K562 (cell line): ENCODE data around the gene LNPEP. TPM values are rescaled to one million over a fixed set of nuclear protein-coding genes. Genes with fewer than 3 reads are reported as not detected.

Experiments used
- ATAC-seq: fragments of 200-7000 bp; cut with Tn5 transposase; 3 replicates; pipeline ENCODE4 v1.9.1; 2020; ENCODE audit warnings: moderate library complexity
- BruUV-seq: library from RNA; stranded (reverse); fragments of 400-500 nt; replicated peaks from 2 replicates; lab custom pipeline; 2021; lab: Mats Ljungman, UMichigan
- CTCF ChIA-PET: fragments of 300-600 bp; formaldehyde crosslinking; extraction: SDS; loops from one replicate; lab custom pipeline; 2021; ENCODE audit warnings: low intra/inter-chr PET ratio; lab: Yijun Ruan, JAX
- POLR2A ChIA-PET: fragments of 300-600, 350-650 bp; sonication (Branson Sonifier 250); formaldehyde crosslinking; extraction: SDS; loops from one replicate; lab custom pipeline; 2021; ENCODE audit warnings: antibody characterized with exemption, inconsistent platforms; lab: Yijun Ruan, JAX
- DNase-seq, 4 experiments: peaks; one replicate each; pipeline versions ENCODE4 v3.0.0 to v3.0.0-alpha.2; 2011 to 2018; ENCODE audit warnings: low spot score in 3 of 4, mixed read lengths in 3 of 4; ENCODE audit errors: extremely low read depth in 1 of 4
- FAIRE-seq: peaks from 2 replicates; lab custom pipeline; 2011; peaks lifted over from hg19 to GRCh38; lab: Jason Lieb, UNC
- H2AFZ ChIP-seq: 2 replicates; pipeline ENCODE4 v1.6.0; 2011; ENCODE audit warnings: low read depth, low read length, control low read depth, inconsistent platforms
- H3K27ac ChIP-seq: fragments of 200-600 bp; 3 replicates; pipeline ENCODE4 v1.8.0; 2011; ENCODE audit warnings: low read depth, mild to moderate bottlenecking, control low read depth, inconsistent platforms, low read length, moderate library complexity, mixed read lengths; ENCODE audit errors: extremely low read depth
- H3K27me3 ChIP-seq, 2 experiments: fragments of 300-600 bp in 1 of 2; 2 replicates in 1 of 2; 3 replicates in 1 of 2; pipeline versions ENCODE4 v1.6.0 to v1.8.0; 2011; ENCODE audit warnings: inconsistent platforms in 2 of 2, low read length in 2 of 2, mild to moderate bottlenecking in 1 of 2, mixed read lengths in 1 of 2, moderate library complexity in 1 of 2; ENCODE audit not compliant: control insufficient read depth in 2 of 2, insufficient read depth in 2 of 2
- H3K36me3 ChIP-seq: fragments of 300-600 bp; 3 replicates; pipeline ENCODE4 v1.8.0; 2011; ENCODE audit warnings: mild to moderate bottlenecking, low read length, inconsistent platforms; ENCODE audit not compliant: control insufficient read depth, insufficient read depth
- H3K4me1 ChIP-seq, 2 experiments: fragments of 200-600 bp in 1 of 2; replicated peaks in 1 of 2; 2 replicates in 1 of 2; 3 replicates in 1 of 2; pipeline versions ENCODE4 v1.5.1 to v1.8.0; 2011; ENCODE audit warnings: inconsistent platforms in 2 of 2, low read length in 2 of 2, mild to moderate bottlenecking in 1 of 2, mixed read lengths in 1 of 2, moderate library complexity in 1 of 2; ENCODE audit not compliant: control insufficient read depth in 2 of 2, insufficient read depth in 2 of 2
- H3K4me2 ChIP-seq: 2 replicates; pipeline ENCODE4 v1.6.1; 2011; ENCODE audit warnings: low read length, control low read depth, inconsistent platforms, mixed read lengths; ENCODE audit not compliant: insufficient read depth
- H3K4me3 ChIP-seq: fragments of 200-600 bp; sonication (generic), shearing (Covaris generic); 2 replicates; pipeline ENCODE4 v1.5.1; 2016; ENCODE audit warnings: control low read depth, inconsistent platforms
- H3K79me2 ChIP-seq: fragments of 200-600 bp; 3 replicates; pipeline ENCODE4 v1.8.0; 2011; ENCODE audit warnings: low read length, inconsistent platforms; ENCODE audit not compliant: control insufficient read depth, insufficient read depth
- H3K9ac ChIP-seq, 2 experiments: 2 replicates each; pipeline versions ENCODE4 v1.6.0 to v1.6.1; 2011; ENCODE audit warnings: low read depth in 2 of 2, low read length in 2 of 2, control low read depth in 1 of 2, inconsistent platforms in 1 of 2, mild to moderate bottlenecking in 1 of 2, mixed read lengths in 1 of 2; ENCODE audit not compliant: insufficient read depth in 1 of 2
- H3K9me1 ChIP-seq: one replicate; pipeline ENCODE4 v1.6.0; 2011; ENCODE audit warnings: inconsistent platforms, mild to moderate bottlenecking, low read length, moderate library complexity; ENCODE audit not compliant: control insufficient read depth, insufficient read depth
- H3K9me3 ChIP-seq: replicated peaks from 2 replicates; pipeline ENCODE4 v1.5.1; 2011; ENCODE audit warnings: low read depth, low read length, inconsistent platforms; ENCODE audit not compliant: control insufficient read depth, insufficient read depth
- H4K20me1 ChIP-seq: replicated peaks from 2 replicates; pipeline ENCODE4 v1.6.1; 2011; ENCODE audit warnings: low read length, inconsistent platforms, mixed read lengths; ENCODE audit not compliant: control insufficient read depth, insufficient read depth
- WGBS: fragments of 100-300 bp; shearing (Covaris generic); methylation state at CpG from one replicate; pipeline ENCODE4 v1.1.6; 2016; ENCODE audit warnings: low coverage, mixed read lengths; ENCODE audit not compliant: insufficient coverage; ENCODE audit errors: missing lambda C conversion rate; 5-methylcytosine and 5-hydroxymethylcytosine counted together
- in situ Hi-C: fragments of 300-500 bp; cut with MboI; formaldehyde crosslinking; loops from 4 replicates; pipeline ENCODE4 v1.15.0; 2018; ENCODE audit warnings: inconsistent platforms, mixed read lengths
- intact Hi-C: fragments of 100-400 bp; cut with micrococcal nuclease; formaldehyde crosslinking; loops from 2 replicates; pipeline ENCODE4 v1.14.2; 2022
- polyA plus RNA-seq, 8 experiments: library from polyadenylated mRNA; depleted of rRNA in 4 of 8; stranded (reverse) in 5 of 8; unstranded in 3 of 8; fragments of >200 nt; fragmentation: Nextera tagmentation in 2 of 8; fragmentation: Illumina TruSeq in 1 of 8; extraction: Ambion mirVana in 2 of 8; extraction: Trizol in 1 of 8; gene quantifications; 2 replicates each; pipeline versions ENCODE4 v1.2.1 to v1.2.3, GENCODE V29; 2011 to 2014; ENCODE audit warnings: inconsistent platforms in 1 of 8, missing spikeins in 1 of 8
- total RNA-seq, 7 experiments: library from RNA; depleted of rRNA in 6 of 7; stranded (reverse); fragments of >200 nt in 6 of 7; fragmentation: Illumina TruSeq in 2 of 7; extraction: Trizol in 2 of 7; gene quantifications; 2 replicates each; pipeline versions ENCODE4 v1.2.1 to v1.2.3, GENCODE V29; 2011 to 2021; ENCODE audit warnings: low replicate concordance in 1 of 7
- TF ChIP-seq, protein P1 (sequence below): sonication (generic); formaldehyde crosslinking; IDR thresholded peaks from 2 replicates; pipeline ENCODE4 v1.8.1; 2023; ENCODE audit warnings: mild to moderate bottlenecking, missing genetic modification reagents

Gene LNPEP
- total and polyA plus RNA-seq, 9 of the 15 experiments (the other 6 are each of a cell fraction or from before 2014, with no cell fraction given) = 2.6 to 27.9 (median 11.2) TPM

DNA sequence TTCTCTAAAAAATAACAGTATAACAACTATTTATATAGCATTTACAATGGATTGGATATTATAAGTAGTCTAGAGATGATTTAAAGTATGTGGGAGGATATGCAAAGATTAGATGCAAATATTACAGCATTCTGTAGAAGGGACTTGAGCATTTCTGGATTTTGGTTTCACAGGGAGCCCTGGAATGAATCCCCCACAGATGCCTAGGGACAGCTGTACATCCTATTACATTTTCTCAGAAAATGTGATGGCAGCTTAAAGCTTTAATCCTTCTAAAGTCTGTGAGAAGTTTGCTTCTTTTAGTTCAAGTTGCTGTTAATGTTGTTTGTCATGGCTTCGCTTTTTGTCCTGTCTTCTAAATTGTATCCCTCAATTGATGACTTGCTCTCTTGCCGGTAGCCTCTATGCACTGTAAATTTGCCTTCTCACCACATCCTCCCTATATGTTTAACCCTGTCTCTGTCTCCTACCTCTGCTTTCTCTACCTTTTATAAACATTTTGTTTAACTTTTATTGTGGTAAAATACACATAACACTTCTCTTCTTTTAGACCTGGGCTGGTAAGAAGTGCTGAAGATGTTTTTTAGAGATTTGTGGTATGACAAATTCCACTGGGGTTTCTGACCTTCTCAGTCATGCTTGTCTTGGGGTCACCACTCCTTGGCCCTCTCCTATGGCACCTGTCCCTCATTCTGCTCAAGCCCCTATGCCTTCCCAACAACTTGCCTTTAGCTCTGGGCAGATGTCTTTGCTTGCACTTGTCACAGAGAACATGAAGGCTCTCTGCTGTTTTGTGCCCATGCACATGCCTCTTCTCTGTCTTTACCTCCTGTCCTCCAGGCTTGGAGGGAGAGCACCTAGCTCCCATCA lies 37.9 kb downstream of the LNPEP start:
- no TSS peak for BruUV-seq
- no peaks in the 10 kb centered on the region for H3K36me3 ChIP-seq
- H3K27ac ChIP-seq = no peak overlapping the region
- DNase-seq (no peak), FAIRE-seq (no peak), ATAC-seq (no peak)
- in situ Hi-C loops = no loop called here
- H3K4me1 ChIP-seq = peaks cover 0 to 4% of the 10 kb centered on the region in 2 experiments; a peak in 2 of 5 replicates
- no peaks in the 10 kb centered on the region for H3K9me3 ChIP-seq
- H3K9me1 ChIP-seq = no peaks in the 10 kb centered on the region
- no peak overlapping the region for H3K4me3 ChIP-seq
- CTCF ChIA-PET = no interaction called here
- peaks cover 25% of the 10 kb centered on the region; the same call in 2 of the 3 replicates for H3K79me2 ChIP-seq
- peaks cover 4% of the 10 kb centered on the region; the same call in 1 of the 2 replicates for H4K20me1 ChIP-seq
- POLR2A ChIA-PET = interaction anchor here (0.5 kb wide), 1 partner anchor 210 kb away, joined by 3 read pairs; no protein-coding TSS in a partner anchor
- TF ChIP-seq, protein P1, sequence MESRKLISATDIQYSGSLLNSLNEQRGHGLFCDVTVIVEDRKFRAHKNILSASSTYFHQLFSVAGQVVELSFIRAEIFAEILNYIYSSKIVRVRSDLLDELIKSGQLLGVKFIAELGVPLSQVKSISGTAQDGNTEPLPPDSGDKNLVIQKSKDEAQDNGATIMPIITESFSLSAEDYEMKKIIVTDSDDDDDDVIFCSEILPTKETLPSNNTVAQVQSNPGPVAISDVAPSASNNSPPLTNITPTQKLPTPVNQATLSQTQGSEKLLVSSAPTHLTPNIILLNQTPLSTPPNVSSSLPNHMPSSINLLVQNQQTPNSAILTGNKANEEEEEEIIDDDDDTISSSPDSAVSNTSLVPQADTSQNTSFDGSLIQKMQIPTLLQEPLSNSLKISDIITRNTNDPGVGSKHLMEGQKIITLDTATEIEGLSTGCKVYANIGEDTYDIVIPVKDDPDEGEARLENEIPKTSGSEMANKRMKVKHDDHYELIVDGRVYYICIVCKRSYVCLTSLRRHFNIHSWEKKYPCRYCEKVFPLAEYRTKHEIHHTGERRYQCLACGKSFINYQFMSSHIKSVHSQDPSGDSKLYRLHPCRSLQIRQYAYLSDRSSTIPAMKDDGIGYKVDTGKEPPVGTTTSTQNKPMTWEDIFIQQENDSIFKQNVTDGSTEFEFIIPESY (CRISPR knock-in tag) = no peak
- H3K27me3 ChIP-seq = no peaks in the 10 kb centered on the region
- no peak overlapping the region for H3K4me2 ChIP-seq
- H3K9ac ChIP-seq = no peak overlapping the region; a peak in 1 of 4 replicates
- 80% methylated on average over 2 of the region's 2 CpGs for WGBS
- intact Hi-C loops = no loop called here
- no peak overlapping the region for H2AFZ ChIP-seq
